ENCODE results near the gene TINAGL1. TPM values are rescaled to one million over a fixed set of nuclear protein-coding genes. Genes with fewer than 3 reads are reported as not detected.

The TINAGL1 gene
- total RNA-seq, 1 donor from 2014 or later = 1,807 TPM

- H3K27ac ChIP-seq = peak overlapping the region; percentile 90 to 91
- H3K27me3 ChIP-seq = no peaks in the 10 kb centered on the region
- DNase-seq (ENCODE audit: low spot score in 2 of 2) = no peak
- peaks cover 22 to 36% of the 10 kb centered on the region in 2 donors for H3K36me3 ChIP-seq
- H3K9me3 ChIP-seq = no peaks in the 10 kb centered on the region
- intact Hi-C loops (cut with DNase I) = loop anchor here (1.0 to 5.0 kb wide), 2 partner anchors 17 to 35 kb away; partner anchors contain the start of gene PEF1
- no peak for TF ChIP-seq CTCF (IDR thresholded peaks at IDR 0.05)
- no peak overlapping the region for H3K4me3 ChIP-seq
- peaks cover 22 to 40% of the 10 kb centered on the region in 2 donors for H3K4me1 ChIP-seq
These were observed 51.1 kb downstream of the TINAGL1 start for GRCh38 chr1:31627301-31627929.

- Histone ChIP-seq H3K4me1 (peaks cover 22 to 40% of the 10 kb centered on the region in 2 donors), H3K9me3 (no peaks in the 10 kb centered on the region), H3K27me3 (no peaks in the 10 kb centered on the region), H3K27ac (peak overlapping the region; percentile 90 to 91), H3K36me3 (peaks cover 28 to 42% of the 10 kb centered on the region in 2 donors), H3K4me3 (no peak overlapping the region)
- no peak for TF ChIP-seq CTCF (IDR thresholded peaks at IDR 0.05)
- peak; percentile 62 to 88 for DNase-seq (ENCODE audit: low spot score in 2 of 2)
- intact Hi-C loops (cut with DNase I) = loop anchor here (1.0 to 5.0 kb wide), 2 partner anchors 16 to 36 kb away; partner anchors contain the start of gene PEF1
These were observed 51.7 kb downstream of the TINAGL1 start for GRCh38 chr1:31627930-31628559.

- intact Hi-C loops (cut with DNase I) = loop anchor here (5.0 kb wide), 1 partner anchor 37 kb away; no protein-coding TSS in a partner anchor
- H3K36me3 ChIP-seq = peaks cover 31 to 52% of the 10 kb centered on the region in 2 donors
- no peak for TF ChIP-seq CTCF (IDR thresholded peaks at IDR 0.05)
- peak overlapping the region; percentile 90 to 91 for H3K27ac ChIP-seq
- no peaks in the 10 kb centered on the region for H3K27me3 ChIP-seq
- no peak overlapping the region for H3K4me3 ChIP-seq
- no peak for DNase-seq (ENCODE audit: low spot score in 2 of 2)
- peaks cover 22 to 40% of the 10 kb centered on the region in 2 donors for H3K4me1 ChIP-seq
- no peaks in the 10 kb centered on the region for H3K9me3 ChIP-seq
These were observed 52.7 kb downstream of the TINAGL1 start for GRCh38 chr1:31628931-31629556.

DNA sequence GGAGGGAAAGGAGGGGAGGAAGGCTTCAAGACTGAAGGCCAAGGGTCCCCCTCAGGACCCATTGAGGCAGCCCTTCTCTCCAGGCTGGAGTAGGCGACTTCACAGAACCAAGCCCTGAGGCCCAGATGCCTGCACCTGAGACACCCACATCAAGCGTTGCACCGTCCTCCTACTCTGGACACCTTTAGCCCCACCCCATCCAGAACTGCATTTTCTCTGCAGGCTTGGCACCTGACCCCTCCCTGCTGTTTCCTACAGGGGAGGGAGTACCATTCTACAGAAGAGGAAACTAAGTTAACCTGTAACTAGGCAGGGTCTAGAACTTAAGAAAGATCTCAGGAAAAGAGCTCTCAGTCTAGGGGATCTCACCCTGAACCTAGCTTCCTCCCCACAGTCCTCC lies 56.3 kb downstream of the TINAGL1 start:
- no peak for DNase-seq (ENCODE audit: low spot score in 2 of 2)
- no peaks in the 10 kb centered on the region for H3K27me3 ChIP-seq
- peak overlapping the region; percentile 22 to 46 for H3K27ac ChIP-seq
- no peaks in the 10 kb centered on the region for H3K9me3 ChIP-seq
- intact Hi-C loops (cut with DNase I) = no loop called here
- H3K4me1 ChIP-seq = peaks cover 11 to 19% of the 10 kb centered on the region in 2 donors
- H3K4me3 ChIP-seq = no peak overlapping the region
- H3K36me3 ChIP-seq = peaks cover 35 to 64% of the 10 kb centered on the region in 2 donors
- no peak for TF ChIP-seq CTCF (IDR thresholded peaks at IDR 0.05)

DNA sequence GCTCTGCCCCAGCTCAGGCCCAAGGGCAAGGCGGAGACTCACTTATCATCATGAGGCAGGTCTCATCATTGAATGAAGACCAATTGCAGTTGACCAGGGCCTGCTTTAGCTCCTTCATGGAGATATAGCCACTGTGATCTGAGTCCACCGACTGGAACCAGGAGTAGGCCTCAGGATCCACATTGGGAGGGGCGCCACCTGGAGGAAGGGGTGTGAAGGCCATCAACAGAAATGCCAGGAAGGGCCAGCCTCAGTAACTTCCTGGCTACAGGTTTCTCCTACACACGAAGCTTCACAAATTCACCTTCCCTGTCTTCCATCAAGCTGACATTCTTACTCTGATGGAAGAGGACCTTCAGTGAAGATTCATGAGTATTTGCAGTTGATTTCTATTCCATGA lies 56.8 kb downstream of the TINAGL1 start:
- peaks cover 9 to 17% of the 10 kb centered on the region in 2 donors for H3K4me1 ChIP-seq
- TF ChIP-seq CTCF (IDR thresholded peaks at IDR 0.05) = peak in 1 of 3 experiments; percentile 32
- no peak for DNase-seq (ENCODE audit: low spot score in 2 of 2)
- H3K4me3 ChIP-seq = no peak overlapping the region
- H3K36me3 ChIP-seq = peaks cover 35 to 64% of the 10 kb centered on the region in 2 donors
- H3K27me3 ChIP-seq = no peaks in the 10 kb centered on the region
- H3K9me3 ChIP-seq = no peaks in the 10 kb centered on the region
- intact Hi-C loops (cut with DNase I) = no loop called here
- H3K27ac ChIP-seq = peak overlapping the region; percentile 22 to 46

Other genes with a start within 250 kb of the TINAGL1 start
- 24.2 TPM for gene FABP3, start 203.4 kb upstream of the TINAGL1 start, total RNA-seq
- 10.7 TPM for gene SERINC2, start 163.3 kb upstream of the TINAGL1 start, total RNA-seq
- gene HCRTR1, start 41.2 kb downstream of the TINAGL1 start, total RNA-seq = not detected
- 340 TPM for gene PEF1, start 68.4 kb downstream of the TINAGL1 start, total RNA-seq
- gene COL16A1, start 127.5 kb downstream of the TINAGL1 start, total RNA-seq = 339 TPM
- gene ADGRB2, start 187.8 kb downstream of the TINAGL1 start, total RNA-seq = 1.9 TPM
- 30.7 TPM for gene SPOCD1, start 239.5 kb downstream of the TINAGL1 start, total RNA-seq